GM13977 (cell line): ENCODE measurements around the gene CTSO.

Experiments used
- DNase-seq: peaks from one replicate; pipeline ENCODE4 v3.0.0; 2012; ENCODE audit warnings: low spot score
- in situ Hi-C: fragments of 300-500 bp; cut with MboI; formaldehyde crosslinking; loops from one replicate; pipeline ENCODE4 v1.12.0; 2022; ENCODE audit warnings: low sequenced_read_pairs, low pct_unique_long_range_greater_than_20kb, mixed read lengths, inconsistent platforms; ENCODE audit not compliant: unreplicated experiment
- TF ChIP-seq, protein P1 (sequence below): IDR thresholded peaks from 2 replicates; pipeline ENCODE4 v1.5.1; 2012; ENCODE audit warnings: mild to moderate bottlenecking, control low read depth; ENCODE audit not compliant: insufficient read depth; ENCODE audit errors: extremely low read depth, missing control alignments

The CTSO gene

DNA sequence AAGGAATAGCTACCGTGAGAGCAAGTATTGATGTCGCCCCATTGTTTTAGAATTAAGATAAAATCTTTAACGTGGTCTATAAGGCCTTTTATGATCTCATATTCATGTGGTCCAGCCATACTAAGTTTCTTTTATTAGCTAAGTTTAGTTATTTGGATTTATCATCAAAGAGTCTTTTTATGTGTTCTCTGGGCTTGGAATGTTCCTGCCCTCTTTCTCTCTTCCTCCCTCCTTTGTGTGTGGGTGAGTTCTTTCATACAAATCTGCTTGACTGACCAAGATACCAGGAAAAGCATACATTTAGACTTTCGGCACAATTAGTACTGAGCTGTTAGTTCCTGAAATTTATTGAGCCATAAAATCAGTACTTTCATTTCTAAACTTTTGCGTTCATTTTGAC, 38.9 kb downstream of the CTSO start:
- no peak for DNase-seq
- in situ Hi-C loops, result no loop called here
- TF ChIP-seq, protein P1, sequence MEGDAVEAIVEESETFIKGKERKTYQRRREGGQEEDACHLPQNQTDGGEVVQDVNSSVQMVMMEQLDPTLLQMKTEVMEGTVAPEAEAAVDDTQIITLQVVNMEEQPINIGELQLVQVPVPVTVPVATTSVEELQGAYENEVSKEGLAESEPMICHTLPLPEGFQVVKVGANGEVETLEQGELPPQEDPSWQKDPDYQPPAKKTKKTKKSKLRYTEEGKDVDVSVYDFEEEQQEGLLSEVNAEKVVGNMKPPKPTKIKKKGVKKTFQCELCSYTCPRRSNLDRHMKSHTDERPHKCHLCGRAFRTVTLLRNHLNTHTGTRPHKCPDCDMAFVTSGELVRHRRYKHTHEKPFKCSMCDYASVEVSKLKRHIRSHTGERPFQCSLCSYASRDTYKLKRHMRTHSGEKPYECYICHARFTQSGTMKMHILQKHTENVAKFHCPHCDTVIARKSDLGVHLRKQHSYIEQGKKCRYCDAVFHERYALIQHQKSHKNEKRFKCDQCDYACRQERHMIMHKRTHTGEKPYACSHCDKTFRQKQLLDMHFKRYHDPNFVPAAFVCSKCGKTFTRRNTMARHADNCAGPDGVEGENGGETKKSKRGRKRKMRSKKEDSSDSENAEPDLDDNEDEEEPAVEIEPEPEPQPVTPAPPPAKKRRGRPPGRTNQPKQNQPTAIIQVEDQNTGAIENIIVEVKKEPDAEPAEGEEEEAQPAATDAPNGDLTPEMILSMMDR, result no peak

DNA sequence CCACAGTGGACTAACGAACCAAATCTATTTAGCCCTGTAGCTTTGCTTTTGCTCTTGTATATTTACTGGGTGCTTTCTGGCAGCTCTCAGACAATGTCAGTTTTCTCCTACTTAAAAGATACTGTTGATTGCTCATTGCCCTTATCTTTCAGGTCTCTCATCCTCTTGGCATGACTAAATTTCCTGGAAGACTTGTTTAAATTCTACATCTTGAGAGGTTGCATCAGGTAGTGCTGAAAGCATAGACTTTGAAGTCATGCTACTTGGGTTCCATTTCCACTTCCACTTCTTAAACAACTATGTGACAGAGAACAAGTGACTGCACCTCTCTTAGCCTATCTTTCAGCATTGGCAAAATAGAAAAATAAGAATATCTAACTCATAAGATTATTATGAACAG, 41.8 kb downstream of the CTSO start:
- in situ Hi-C loops, result no loop called here
- DNase-seq, result no peak
- TF ChIP-seq, protein P1, result no peak

DNA sequence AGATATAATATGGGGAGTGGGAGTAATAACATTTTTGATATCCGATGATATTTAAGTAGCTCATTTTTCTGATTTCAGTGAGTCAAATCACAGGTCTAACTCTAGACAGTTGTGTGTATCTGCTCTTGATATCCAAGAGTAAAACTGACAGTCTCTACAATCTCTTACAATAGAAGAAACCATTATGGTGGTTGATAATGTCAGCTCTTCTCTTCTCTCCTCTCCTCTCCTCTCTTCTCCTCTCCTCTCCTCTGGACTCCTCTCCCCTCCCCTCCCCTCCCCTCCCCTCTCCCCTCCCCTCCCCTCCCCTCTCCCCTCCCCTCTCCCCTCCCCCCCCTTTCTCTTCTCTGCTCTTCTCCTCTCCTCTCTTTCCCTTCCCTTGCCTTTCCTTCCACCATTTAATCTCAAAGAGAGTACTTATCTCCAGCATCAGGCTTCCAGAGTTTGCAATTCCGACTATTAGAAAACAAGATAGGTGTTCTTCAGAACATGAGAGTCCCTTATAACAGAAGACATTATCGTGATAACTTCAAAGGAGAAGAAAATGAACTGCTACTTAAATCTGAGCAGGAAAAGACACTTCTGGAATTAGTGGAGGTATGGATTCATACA, 43.9 kb downstream of the CTSO start:
- in situ Hi-C loops, result no loop called here
- TF ChIP-seq, protein P1, result no peak
- DNase-seq, result no peak

DNA sequence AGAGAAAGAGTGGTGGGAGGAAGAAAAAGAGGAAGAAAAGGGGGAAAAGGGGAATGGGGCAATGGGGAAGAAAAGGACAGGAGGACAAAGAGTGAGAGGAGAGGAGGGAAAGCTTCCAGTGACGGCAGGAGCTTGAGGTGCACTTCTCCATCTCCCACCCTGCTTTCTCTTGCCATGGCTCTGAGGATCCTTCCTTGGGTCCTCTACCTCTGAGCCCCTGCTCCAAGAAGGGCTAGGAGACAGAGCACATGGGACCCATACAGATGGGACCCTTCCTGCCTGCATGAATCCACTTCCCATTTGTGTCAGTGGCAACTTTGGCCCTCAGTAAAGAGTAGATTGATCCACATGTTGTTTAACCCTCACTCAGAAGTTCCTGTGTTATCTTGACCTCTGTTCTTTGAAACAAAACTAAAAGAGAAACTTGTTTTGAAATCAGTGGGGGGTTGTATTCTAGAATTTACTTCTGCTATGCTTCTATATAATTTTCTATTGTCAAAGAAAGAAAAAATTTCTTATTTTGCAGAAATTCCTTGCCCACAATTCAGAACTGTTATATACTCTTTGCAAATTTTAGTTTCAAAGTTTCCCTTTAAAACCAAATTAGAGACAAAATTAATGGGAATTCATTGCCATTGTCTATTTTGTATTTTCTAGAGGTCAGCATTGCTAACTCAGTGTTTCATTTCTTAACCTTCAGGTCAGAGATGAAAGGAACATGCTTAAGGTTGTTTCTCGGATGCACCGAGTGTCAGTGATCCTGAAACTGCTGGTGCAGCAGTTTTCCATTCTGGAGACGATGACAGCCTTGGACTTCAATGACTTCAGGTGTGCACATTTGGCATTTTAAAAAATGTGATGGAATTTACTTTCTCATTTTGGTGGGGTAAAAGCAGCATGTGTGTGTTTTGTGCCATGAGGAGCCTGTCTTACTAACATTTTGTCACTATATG, 45.2 kb downstream of the CTSO start:
- DNase-seq, result no peak
- in situ Hi-C loops, result no loop called here
- TF ChIP-seq, protein P1, result no peak

GRCh38 chr4:155907556-155907955, 46.1 kb downstream of the CTSO start:
- no peak for DNase-seq
- TF ChIP-seq, protein P1, result no peak
- in situ Hi-C loops, result no loop called here

DNA sequence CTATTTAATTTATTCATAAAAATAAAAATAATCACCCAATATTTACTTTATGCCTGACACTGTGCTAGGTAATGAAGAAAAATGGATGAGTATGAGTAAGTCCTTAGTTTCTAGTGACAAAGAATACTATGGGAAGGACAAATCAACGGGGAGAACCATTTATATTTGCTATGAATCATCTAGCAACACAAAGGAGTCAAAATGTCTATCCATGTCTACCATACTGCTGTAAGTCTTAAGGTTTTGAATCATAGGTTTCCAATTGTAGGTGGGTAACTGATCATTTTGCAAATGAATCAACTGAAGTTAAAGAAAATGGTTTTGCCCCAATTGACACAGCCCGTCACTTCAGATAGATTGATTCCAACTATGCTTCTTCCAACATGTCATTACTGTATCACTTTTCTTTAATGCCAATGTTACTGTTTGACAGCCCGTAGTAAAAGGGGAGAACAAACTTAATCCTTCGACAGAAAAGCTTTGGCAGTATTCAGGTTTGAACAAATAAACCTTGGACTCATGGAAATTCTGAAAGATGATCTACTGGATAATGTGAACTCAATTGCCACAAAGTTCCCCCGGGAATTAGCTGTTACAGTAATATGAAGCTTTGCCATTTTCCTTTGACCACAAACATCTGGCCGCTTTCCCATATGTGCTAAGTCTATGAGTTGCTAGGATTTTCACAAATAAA, 47.0 kb downstream of the CTSO start:
- DNase-seq, result no peak
- TF ChIP-seq, protein P1, result no peak
- in situ Hi-C loops, result no loop called here
